ENCODE results near the gene CACNA2D4. TPM values are rescaled to one million over a fixed set of nuclear protein-coding genes. Genes with fewer than 3 reads are reported as not detected.

Gene CACNA2D4
- total and polyA plus RNA-seq, 4 donors, result 0.82 to 2.8 (median 1.3) TPM

DNA sequence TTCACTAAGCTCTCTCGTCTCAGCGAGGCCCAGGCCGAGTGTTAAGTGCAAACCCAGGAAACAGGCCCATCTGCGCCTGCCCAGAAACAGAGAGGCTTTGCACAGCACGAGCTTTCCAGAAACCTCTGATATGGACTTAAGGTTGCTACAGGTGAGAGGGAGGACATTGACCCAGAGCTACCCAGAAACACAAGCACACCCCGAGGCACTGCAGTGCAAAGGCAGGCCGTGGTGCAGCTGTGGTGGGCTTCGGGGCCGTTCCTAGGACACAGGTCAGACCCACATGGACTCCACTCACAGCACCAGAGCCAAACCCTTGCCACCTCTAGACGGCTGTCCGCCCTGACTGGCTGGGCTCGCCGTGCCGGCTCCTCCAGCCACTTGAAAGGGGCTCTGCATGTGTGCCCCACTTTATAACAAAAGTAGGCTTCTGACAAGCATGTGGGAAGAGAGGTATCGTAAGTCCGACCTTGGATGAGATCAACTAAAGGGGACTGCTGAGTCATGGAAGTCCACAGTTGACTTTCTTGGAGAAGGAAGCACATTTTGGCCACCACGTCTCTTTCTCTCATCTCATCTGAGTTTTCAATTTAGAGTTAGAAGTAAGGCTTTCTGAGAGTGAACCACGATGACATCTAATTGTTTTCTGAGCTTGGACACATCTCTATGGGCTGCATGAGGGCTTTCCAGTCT lies 38.2 kb downstream of the CACNA2D4 start (continued):
- TF ChIP-seq, protein P1, sequence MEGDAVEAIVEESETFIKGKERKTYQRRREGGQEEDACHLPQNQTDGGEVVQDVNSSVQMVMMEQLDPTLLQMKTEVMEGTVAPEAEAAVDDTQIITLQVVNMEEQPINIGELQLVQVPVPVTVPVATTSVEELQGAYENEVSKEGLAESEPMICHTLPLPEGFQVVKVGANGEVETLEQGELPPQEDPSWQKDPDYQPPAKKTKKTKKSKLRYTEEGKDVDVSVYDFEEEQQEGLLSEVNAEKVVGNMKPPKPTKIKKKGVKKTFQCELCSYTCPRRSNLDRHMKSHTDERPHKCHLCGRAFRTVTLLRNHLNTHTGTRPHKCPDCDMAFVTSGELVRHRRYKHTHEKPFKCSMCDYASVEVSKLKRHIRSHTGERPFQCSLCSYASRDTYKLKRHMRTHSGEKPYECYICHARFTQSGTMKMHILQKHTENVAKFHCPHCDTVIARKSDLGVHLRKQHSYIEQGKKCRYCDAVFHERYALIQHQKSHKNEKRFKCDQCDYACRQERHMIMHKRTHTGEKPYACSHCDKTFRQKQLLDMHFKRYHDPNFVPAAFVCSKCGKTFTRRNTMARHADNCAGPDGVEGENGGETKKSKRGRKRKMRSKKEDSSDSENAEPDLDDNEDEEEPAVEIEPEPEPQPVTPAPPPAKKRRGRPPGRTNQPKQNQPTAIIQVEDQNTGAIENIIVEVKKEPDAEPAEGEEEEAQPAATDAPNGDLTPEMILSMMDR (IDR thresholded peaks at IDR 0.05; ENCODE audit: low read depth, low read length, missing input control), result no peak
- no peak for TF ChIP-seq TAF1 (conservative IDR thresholded peaks at IDR 0.05)
- TF ChIP-seq FOXA2 (IDR thresholded peaks at IDR 0.05), result no peak
- TF ChIP-seq RXRA (IDR thresholded peaks at IDR 0.05), result no peak
- no peak for TF ChIP-seq NR2F2 (IDR thresholded peaks at IDR 0.05)
- TF ChIP-seq EGR1 (IDR thresholded peaks at IDR 0.05; ENCODE audit: low read depth in 2 of 2), result no peak
- TF ChIP-seq YY1 (IDR thresholded peaks at IDR 0.05), result no peak
- TF ChIP-seq HNF4A (conservative IDR thresholded peaks at IDR 0.05), result no peak

- Histone ChIP-seq H3K9me3 (ENCODE audit: control insufficient read depth in 4 of 4, low read length in 3 of 4) (no peaks in the 10 kb centered on the region), H3K4me3 (ENCODE audit: low read depth in 1 of 3, low read length in 3 of 3) (no peak overlapping the region), H3K9ac (ENCODE audit: low read depth in 1 of 2, low read length in 2 of 2) (no peak overlapping the region), H3K36me3 (ENCODE audit: control insufficient read depth in 4 of 4, insufficient read depth in 3 of 4, low read depth in 1 of 4, low read length in 3 of 4) (no peaks in the 10 kb centered on the region), H3K4me1 (ENCODE audit: control insufficient read depth in 4 of 4, insufficient read depth in 4 of 4, low read length in 3 of 4) (no peaks in the 10 kb centered on the region), H3K27ac (ENCODE audit: low read depth in 1 of 2, low read length in 2 of 2) (no peak overlapping the region), H3K27me3 (ENCODE audit: control insufficient read depth in 4 of 4, insufficient read depth in 4 of 4, low read length in 3 of 4) (peaks cover 0 to 2% (median 0%) of the 10 kb centered on the region in 4 donors)
- 96% methylated on average over 10 of the region's 10 CpGs for WGBS
- no peak for DNase-seq (ENCODE audit: low spot score)
- TF ChIP-seq ATF3 (IDR thresholded peaks at IDR 0.05), result no peak
- TF ChIP-seq FOXA2 (IDR thresholded peaks at IDR 0.05), result no peak
- TF ChIP-seq, protein P2, sequence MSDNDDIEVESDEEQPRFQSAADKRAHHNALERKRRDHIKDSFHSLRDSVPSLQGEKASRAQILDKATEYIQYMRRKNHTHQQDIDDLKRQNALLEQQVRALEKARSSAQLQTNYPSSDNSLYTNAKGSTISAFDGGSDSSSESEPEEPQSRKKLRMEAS (IDR thresholded peaks at IDR 0.05), result no peak
- TF ChIP-seq HNF4A (conservative IDR thresholded peaks at IDR 0.05), result no peak
- TF ChIP-seq YY1 (IDR thresholded peaks at IDR 0.05), result no peak
- TF ChIP-seq, protein P1 (IDR thresholded peaks at IDR 0.05; ENCODE audit: low read depth, low read length, missing input control), result no peak
- TF ChIP-seq GABPA (IDR thresholded peaks at IDR 0.05 in 1 of 2, conservative IDR thresholded peaks at IDR 0.05 in 1 of 2), result no peak
- no peak for TF ChIP-seq ZBTB33 (IDR thresholded peaks at IDR 0.05)
- TF ChIP-seq HNF4G (IDR thresholded peaks at IDR 0.05), result no peak
Measured at GRCh38 chr12:1879633-1880032, 38.8 kb downstream of the CACNA2D4 start.
